Measurements from ENCODE around the gene MTPN.

DNA sequence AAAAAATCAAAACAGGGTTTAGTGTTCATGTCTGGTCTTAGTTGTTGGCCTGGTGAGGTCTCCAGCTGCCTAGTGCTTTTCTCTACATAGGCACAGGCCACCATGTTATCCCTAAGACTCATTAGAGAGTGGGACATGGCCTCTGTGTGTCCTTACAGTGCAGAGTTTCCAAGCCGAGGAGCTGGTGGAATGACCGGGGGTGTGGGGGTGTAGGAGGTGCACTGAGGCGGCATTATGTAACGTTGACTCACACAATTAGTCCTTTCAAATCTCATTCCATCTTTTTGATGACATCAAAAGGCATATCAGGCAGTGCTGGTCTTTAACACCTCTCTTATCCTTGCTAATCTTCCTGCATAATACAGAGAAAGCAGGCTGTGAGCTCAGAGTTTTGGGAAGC lies 71.3 kb downstream of the MTPN start:
- TF ChIP-seq, protein P1, sequence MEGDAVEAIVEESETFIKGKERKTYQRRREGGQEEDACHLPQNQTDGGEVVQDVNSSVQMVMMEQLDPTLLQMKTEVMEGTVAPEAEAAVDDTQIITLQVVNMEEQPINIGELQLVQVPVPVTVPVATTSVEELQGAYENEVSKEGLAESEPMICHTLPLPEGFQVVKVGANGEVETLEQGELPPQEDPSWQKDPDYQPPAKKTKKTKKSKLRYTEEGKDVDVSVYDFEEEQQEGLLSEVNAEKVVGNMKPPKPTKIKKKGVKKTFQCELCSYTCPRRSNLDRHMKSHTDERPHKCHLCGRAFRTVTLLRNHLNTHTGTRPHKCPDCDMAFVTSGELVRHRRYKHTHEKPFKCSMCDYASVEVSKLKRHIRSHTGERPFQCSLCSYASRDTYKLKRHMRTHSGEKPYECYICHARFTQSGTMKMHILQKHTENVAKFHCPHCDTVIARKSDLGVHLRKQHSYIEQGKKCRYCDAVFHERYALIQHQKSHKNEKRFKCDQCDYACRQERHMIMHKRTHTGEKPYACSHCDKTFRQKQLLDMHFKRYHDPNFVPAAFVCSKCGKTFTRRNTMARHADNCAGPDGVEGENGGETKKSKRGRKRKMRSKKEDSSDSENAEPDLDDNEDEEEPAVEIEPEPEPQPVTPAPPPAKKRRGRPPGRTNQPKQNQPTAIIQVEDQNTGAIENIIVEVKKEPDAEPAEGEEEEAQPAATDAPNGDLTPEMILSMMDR (IDR thresholded peaks at IDR 0.05) = no peak
- no peak for TF ChIP-seq POLR2A (IDR thresholded peaks at IDR 0.05)
